GM12872 (cell line): ENCODE data around the gene CERK.

Experiments
- TF ChIP-seq, protein P1 (sequence below): IDR thresholded peaks from 3 replicates; pipeline ENCODE4 v1.5.1; 2011; ENCODE audit warnings: low read depth, mild to moderate bottlenecking, low read length, moderate library complexity; ENCODE audit not compliant: insufficient read depth

The CERK gene

DNA sequence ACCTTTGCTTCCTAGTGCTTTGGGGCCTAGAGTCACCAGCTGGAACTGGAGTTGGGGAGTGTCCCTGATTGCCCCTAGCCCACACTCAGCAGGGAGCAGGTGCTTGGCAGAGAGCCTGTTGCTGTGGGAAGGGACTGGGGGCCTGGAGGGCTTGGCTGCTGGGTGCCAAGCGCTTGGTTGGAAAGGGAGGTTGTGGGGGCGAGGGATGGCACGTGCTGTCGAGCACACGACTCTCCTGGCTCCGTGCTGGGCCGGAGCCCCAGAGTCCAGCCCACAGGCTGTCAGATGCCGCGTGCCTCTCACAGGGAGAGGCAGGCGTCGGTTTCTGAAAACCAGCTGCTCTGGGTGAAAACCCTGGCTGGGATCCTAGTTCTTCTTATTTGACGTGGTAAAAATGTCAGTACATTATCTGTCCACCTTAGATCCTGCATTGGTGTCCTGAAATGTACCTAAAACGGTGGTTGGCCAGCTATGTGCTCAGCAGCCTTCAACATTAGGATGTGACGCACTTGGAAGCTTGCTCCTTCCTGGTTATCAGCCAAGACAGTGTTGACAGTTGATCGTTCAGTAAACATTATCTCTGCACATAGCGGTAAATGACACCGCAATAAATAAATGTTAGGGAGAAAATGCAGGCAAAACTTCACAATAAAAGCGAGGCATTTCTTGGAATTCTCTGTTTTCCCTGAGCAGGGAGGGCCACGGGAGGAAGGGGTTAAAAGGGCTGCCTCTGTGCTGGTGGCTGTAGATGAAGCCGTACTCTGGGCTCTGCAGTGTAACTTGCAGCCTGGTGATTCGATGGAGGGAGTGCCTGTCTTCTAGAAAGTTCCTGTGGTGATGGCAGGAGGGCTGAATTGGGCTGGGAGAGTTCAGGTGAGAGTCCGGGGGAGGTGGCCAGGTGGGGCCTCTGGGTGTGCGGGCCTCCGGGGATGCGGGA, 88.6 kb downstream of the CERK start:
- TF ChIP-seq, protein P1, sequence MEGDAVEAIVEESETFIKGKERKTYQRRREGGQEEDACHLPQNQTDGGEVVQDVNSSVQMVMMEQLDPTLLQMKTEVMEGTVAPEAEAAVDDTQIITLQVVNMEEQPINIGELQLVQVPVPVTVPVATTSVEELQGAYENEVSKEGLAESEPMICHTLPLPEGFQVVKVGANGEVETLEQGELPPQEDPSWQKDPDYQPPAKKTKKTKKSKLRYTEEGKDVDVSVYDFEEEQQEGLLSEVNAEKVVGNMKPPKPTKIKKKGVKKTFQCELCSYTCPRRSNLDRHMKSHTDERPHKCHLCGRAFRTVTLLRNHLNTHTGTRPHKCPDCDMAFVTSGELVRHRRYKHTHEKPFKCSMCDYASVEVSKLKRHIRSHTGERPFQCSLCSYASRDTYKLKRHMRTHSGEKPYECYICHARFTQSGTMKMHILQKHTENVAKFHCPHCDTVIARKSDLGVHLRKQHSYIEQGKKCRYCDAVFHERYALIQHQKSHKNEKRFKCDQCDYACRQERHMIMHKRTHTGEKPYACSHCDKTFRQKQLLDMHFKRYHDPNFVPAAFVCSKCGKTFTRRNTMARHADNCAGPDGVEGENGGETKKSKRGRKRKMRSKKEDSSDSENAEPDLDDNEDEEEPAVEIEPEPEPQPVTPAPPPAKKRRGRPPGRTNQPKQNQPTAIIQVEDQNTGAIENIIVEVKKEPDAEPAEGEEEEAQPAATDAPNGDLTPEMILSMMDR: no peak

DNA sequence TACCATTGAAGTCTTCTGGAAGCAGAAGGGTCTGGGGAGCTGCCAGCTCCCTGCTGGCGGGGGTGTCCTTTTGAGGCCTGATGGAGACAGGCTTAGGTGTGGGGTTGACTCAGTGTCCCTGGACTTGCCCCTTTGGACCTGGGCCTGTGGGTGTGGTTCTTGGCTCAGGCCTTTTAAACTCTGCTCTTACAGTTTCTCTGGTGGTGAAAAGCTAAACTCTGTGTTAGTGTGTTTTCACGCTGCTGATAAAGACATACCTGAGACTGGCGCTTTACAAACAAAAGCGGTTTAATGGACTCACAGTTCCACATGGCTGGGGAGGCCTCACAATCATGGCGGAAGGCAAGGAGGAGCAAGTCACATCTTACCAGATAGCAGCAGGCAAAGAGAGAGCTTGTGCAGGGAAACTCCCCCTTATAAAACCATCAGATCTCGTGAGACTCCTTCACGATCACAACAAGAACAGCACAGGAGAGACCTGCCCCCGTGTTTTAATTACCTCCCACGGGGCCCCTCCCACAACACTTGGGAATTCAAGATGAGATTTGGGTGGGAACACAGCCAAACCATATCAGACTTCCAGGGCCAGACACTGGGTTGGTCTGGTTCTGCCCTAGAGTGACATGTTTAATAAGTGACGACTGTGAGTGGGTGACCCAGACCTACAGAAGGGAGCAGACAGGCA, 91.4 kb downstream of the CERK start:
- TF ChIP-seq, protein P1: no peak

DNA sequence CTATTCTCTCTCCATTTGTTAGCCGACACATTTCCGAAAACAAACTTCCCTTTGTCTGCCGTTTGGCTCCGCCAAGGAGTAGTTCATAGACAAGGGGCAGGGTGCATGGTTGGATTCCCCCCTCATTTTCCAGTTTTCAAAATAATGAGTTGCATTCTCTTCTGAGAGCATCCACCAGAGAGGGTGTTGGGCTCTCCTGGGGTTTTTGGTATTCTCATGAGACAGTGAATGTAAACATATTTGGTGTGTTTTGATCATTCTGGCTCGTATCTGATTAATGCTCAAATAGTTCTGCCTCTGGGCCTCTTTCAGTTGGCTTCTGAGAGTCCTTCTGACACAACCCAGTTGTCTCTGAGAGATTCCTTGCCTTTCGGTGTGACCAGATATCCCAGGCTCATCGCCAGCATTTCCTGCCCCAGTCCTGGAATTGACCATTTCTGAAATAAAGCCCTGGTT, 96.2 kb downstream of the CERK start:
- TF ChIP-seq, protein P1: no peak

GRCh38 chr22:46640293-46641055, 97.6 kb downstream of the CERK start:
- TF ChIP-seq, protein P1: no peak

- TF ChIP-seq, protein P1: no peak
These were observed 98.2 kb downstream of the CERK start for GRCh38 chr22:46639843-46640242.

GRCh38 chr22:46638601-46639431, 99.2 kb downstream of the CERK start:
- TF ChIP-seq, protein P1: no peak
